ENCODE results near the gene SMAD7.

Gene SMAD7

DNA sequence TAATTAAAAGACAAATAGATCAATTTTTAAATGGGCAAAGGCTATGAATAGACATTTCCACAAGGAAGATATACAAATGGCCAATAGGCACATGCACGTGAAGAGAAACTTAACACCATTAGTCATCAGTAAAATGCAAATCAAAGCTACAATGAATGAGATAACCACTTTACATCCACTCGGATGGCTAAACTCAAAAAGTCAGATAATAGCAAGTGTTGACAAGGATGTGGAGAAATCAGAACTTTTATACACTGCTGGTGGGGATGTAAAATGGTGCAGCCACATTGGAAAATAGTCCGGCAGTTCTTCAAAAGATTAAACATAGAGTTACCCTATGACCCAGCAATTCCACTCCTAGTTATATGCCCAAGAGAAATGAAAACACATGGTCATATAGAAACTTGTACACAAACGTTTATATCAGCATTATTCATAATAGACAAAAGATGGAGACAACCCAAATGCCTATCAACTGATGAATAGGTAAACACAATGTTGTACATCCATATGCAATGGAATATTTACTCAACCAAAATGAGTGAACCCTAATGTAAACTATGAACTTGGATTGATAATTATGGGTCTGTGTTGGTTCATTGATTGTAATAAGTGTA, 51.1 kb downstream of the SMAD7 start:
- no peak overlapping the region for H3K4me3 ChIP-seq
- no peaks in the 10 kb centered on the region for H4K20me1 ChIP-seq
- no peak overlapping the region for H3K27ac ChIP-seq
- H3K9ac ChIP-seq = no peak overlapping the region
- H3K4me2 ChIP-seq = no peak overlapping the region; a peak in 1 of 22 replicates
- H3K27me3 ChIP-seq = no peaks in the 10 kb centered on the region
- peaks cover 31 to 89% (median 45%) of the 10 kb centered on the region in 10 experiments for H3K4me1 ChIP-seq
- no peak for TF ChIP-seq Cebpa-rat (IDR thresholded peaks at IDR 0.05)
- no peaks in the 10 kb centered on the region for H3K36me3 ChIP-seq
- H3K9me3 ChIP-seq (replicated peaks in 1 of 11) = peaks cover 7 to 25% (median 13%) of the 10 kb centered on the region in 11 experiments

DNA sequence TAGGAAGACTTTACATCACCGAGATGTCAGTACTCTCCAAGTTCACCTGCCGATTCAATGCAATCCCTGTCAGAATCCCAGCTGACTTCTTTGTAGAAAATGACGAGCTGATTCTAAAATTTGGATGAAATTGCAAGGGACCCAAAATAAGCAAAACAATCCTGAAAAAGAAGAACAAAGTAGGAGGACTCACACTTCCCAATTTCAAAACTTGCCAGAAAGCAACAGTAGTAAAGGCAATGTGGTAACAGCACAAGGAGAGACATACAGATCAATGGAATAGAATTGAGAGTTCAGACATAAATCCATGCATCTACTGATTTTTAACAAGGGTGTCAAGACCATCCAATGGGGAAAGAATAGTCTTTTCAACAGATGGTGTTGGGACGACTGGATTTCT, 52.2 kb downstream of the SMAD7 start:
- no peaks in the 10 kb centered on the region for H3K27me3 ChIP-seq
- TF ChIP-seq Cebpa-rat (IDR thresholded peaks at IDR 0.05) = no peak
- no peaks in the 10 kb centered on the region for H3K36me3 ChIP-seq
- peaks cover 41 to 86% (median 56%) of the 10 kb centered on the region in 10 experiments for H3K4me1 ChIP-seq
- H3K9ac ChIP-seq = no peak overlapping the region
- H4K20me1 ChIP-seq = no peaks in the 10 kb centered on the region
- H3K9me3 ChIP-seq (replicated peaks in 1 of 11) = peaks cover 0 to 14% (median 4%) of the 10 kb centered on the region in 11 experiments; a peak in 10 of 22 replicates
- no peak overlapping the region for H3K4me3 ChIP-seq
- peak overlapping the region in 5 of 11 experiments; percentile 12 to 93 (median 92); a peak in 9 of 22 replicates for H3K4me2 ChIP-seq
- H3K27ac ChIP-seq = peak overlapping the region in 1 of 11 experiments; percentile 27; a peak in 1 of 22 replicates

DNA sequence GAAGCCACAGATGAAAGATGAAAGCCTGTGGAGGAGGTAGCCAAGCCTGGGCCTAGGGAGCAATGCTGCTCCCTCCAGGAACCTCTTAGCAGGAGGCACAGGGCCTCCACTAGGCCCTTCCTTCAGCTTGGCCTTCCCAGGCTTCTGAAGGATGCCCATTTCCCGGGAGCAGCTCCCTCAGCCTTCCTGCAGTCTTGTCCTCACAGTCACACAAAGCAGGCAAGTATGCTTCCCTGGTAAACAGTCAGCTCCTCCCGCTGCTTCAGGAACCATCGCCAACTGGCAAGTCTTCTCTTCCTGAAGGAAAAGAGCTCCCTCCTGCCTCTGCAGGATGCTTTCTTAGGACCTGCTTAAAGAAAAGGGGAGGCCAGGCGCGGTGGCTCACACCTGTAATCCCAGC, 53.2 kb downstream of the SMAD7 start:
- Histone ChIP-seq H3K4me1 (peaks cover 48 to 76% (median 59%) of the 10 kb centered on the region in 10 experiments), H3K9ac (peak overlapping the region in 8 of 11 experiments; percentile 1 to 66 (median 40); a peak in 10 of 22 replicates), H3K4me3 (no peak overlapping the region), H3K27me3 (no peaks in the 10 kb centered on the region), H3K9me3 (replicated peaks in 1 of 11) (peaks cover 0 to 8% (median 0%) of the 10 kb centered on the region in 11 experiments; a peak in 2 of 22 replicates), H3K27ac (peak overlapping the region; percentile 19 to 81 (median 65); a peak in 19 of 22 replicates), H4K20me1 (no peaks in the 10 kb centered on the region), H3K4me2 (peak overlapping the region; percentile 60 to 93 (median 82)), H3K36me3 (no peaks in the 10 kb centered on the region)
- no peak for TF ChIP-seq Cebpa-rat (IDR thresholded peaks at IDR 0.05)

DNA sequence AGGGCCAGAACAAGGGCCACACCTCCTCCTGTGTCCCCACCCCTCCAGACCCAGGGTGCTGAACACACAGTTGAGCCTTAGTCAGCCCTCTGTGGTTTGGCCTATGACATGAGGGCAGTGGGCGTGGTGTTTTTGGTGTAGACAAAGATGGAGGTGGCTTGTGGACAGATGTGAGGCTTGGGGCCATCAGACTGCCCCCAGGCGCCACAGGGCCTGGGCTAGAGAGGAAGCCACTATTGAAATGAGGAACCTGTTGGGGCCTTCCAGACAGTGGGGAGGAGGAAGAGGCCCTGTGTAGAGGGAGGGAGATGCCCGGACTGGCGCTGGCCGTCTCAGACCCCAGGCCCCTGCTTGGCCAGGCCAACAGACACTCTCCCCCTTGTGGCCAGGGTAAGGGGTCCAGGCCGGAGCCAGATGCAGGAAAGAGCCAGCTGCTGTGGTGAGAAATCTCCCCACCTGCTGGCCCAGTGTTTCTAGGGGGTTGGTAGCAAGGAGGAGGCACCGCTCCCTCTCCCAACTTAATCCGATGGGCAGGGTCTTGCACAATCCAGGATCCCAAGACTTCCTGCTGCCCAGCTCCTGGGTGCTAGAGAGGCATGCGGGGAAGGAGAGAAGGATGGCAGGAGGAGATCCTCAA, 53.8 kb downstream of the SMAD7 start:
- Histone ChIP-seq H3K27ac (peak overlapping the region; percentile 47 to 81 (median 67); a peak in 21 of 22 replicates), H3K9me3 (replicated peaks in 1 of 11) (peaks cover 0 to 8% (median 0%) of the 10 kb centered on the region in 11 experiments; a peak in 2 of 22 replicates), H3K27me3 (no peaks in the 10 kb centered on the region), H3K9ac (peak overlapping the region in 9 of 11 experiments; percentile 3 to 66 (median 29); a peak in 11 of 22 replicates), H3K4me2 (peak overlapping the region; percentile 60 to 93 (median 82)), H3K4me1 (peaks cover 48 to 70% (median 63%) of the 10 kb centered on the region in 10 experiments), H4K20me1 (no peaks in the 10 kb centered on the region), H3K4me3 (peak overlapping the region in 2 of 10 experiments; percentile 4 to 29; a peak in 2 of 20 replicates), H3K36me3 (no peaks in the 10 kb centered on the region)
- peak in 1 of 11 experiments; percentile 6; a peak in 1 of 22 replicates for TF ChIP-seq Cebpa-rat (IDR thresholded peaks at IDR 0.05)

DNA sequence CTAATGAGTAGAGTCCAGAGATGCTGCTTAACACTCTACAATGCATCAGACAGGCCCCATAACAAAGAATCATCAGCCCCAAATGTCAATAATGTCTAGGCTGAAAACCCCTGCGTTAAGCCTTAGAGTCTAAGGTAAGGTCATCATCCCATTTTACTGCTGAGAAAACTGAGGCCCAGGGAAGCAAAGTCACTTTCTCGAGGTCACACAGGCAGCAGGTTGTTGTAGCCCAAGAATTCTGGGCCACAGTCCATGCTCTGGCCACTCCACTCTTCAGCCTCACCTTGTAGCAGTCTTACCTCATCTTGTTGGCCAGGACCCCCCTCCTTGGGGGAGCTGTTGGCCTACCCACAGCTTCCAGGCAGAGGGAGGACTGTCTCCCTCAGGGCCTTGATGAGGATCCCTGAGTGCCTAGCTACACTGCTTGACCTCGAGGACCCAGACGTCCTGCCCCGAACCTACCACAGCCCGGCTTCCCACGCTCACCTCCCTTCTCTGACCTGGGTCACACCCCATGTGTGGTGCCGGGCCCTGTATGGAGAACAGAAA, 54.4 kb downstream of the SMAD7 start:
- peak overlapping the region; percentile 60 to 93 (median 82) for H3K4me2 ChIP-seq
- H3K36me3 ChIP-seq = no peaks in the 10 kb centered on the region
- peak overlapping the region; percentile 47 to 81 (median 67) for H3K27ac ChIP-seq
- H3K27me3 ChIP-seq = no peaks in the 10 kb centered on the region
- H3K4me1 ChIP-seq = peaks cover 48 to 67% (median 63%) of the 10 kb centered on the region in 10 experiments
- H3K9me3 ChIP-seq (replicated peaks in 1 of 11) = peaks cover 0 to 8% (median 0%) of the 10 kb centered on the region in 11 experiments; a peak in 2 of 22 replicates
- no peaks in the 10 kb centered on the region for H4K20me1 ChIP-seq
- TF ChIP-seq Cebpa-rat (IDR thresholded peaks at IDR 0.05) = no peak
- H3K9ac ChIP-seq = peak overlapping the region in 8 of 11 experiments; percentile 23 to 66 (median 35); a peak in 11 of 22 replicates
- peak overlapping the region in 3 of 10 experiments; percentile 1 to 49 (median 29); a peak in 2 of 20 replicates for H3K4me3 ChIP-seq

DNA sequence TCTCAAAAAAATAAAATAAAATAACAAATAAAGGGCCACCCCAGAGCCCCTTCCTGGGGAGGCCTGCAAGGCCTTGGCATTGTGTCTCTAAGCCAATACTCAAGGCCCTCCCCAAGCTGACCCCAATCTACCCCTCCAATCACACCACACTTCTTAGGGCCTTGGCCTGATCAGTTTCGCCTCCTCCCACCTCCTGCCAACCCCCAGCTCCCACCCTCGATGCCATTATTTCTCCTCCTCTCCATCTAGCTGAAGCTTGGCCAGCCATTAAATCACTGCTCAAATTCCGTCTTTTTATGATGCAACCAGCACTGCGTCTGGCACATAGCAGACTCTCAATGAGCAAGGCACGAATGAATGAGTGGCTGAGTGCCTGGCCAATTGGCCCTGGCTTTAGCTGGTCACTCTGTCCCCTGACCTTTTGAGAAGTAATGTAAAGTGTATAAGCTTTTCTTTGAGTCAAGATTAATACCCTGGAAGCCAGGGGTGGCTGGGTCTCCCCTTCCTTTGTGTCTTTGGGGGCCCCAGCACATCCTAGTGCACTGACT, 55.9 kb downstream of the SMAD7 start:
- H3K9ac ChIP-seq = peak overlapping the region in 3 of 11 experiments; percentile 26 to 66 (median 61); a peak in 3 of 22 replicates
- peaks cover 48 to 67% (median 56%) of the 10 kb centered on the region in 10 experiments for H3K4me1 ChIP-seq
- TF ChIP-seq Cebpa-rat (IDR thresholded peaks at IDR 0.05) = no peak
- H3K27ac ChIP-seq = peak overlapping the region in 9 of 11 experiments; percentile 47 to 81 (median 67); a peak in 18 of 22 replicates
- H3K4me2 ChIP-seq = peak overlapping the region; percentile 60 to 93 (median 82)
- H3K27me3 ChIP-seq = no peaks in the 10 kb centered on the region
- no peaks in the 10 kb centered on the region for H3K36me3 ChIP-seq
- no peaks in the 10 kb centered on the region for H4K20me1 ChIP-seq
- H3K9me3 ChIP-seq (replicated peaks in 1 of 11) = peaks cover 0 to 8% (median 0%) of the 10 kb centered on the region in 11 experiments; a peak in 2 of 22 replicates
- no peak overlapping the region for H3K4me3 ChIP-seq

DNA sequence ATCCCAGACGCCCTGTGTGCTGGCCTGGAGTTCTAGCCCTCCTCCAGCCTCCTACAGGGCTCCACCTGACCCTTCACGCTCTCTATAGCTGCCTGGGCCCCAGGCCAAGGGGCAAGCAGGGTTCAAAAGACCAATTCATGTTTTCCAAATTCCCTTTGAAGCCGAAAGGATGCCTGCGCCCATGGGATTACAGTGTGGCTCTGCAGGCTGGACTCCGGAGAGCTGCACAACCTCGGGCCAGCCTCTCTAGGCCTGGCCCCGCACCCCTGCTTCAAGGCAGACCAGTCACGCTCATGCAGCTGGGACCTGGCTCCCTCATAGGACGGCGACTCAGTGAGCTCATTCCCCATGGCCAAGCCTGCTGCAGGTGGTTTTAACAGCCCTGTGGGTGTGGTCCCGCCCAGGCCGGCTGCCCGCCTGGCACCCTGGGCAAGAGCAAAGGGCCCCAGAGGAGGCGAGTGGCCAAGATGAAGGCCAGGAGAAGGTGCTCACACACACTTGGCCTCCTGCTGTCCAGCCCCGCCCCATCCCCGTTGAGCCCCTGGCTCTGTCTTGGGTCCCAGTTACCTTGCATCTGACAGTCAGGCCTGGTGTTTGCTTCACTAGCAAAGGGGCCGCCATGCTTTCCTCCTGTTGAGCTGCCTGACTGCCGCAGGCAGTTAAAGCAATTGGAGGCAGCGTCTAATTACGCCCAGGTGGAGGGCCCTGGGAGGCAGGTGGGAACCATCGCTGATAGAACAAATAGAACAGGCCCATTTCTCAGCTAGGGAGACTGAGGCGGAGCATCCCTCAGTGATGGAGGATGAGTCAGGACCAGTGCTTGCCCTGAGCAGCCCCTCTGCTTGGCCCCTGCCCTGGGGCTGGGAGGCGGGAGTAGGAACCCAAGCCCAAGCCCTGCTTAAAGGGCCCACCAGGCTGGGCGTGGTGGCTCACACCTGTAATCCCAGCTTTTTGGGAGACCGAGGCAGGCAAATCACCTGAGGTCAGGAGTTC, 56.9 kb downstream of the SMAD7 start:
- peak overlapping the region in 4 of 11 experiments; percentile 1 to 34 (median 16); a peak in 4 of 22 replicates for H3K27ac ChIP-seq
- no peaks in the 10 kb centered on the region for H3K36me3 ChIP-seq
- no peaks in the 10 kb centered on the region for H3K27me3 ChIP-seq
- H3K4me2 ChIP-seq = peak overlapping the region in 9 of 11 experiments; percentile 27 to 90 (median 51); a peak in 15 of 22 replicates
- H3K9me3 ChIP-seq (replicated peaks in 1 of 11) = no peaks in the 10 kb centered on the region
- TF ChIP-seq Cebpa-rat (IDR thresholded peaks at IDR 0.05) = no peak
- H3K4me3 ChIP-seq = no peak overlapping the region
- H3K4me1 ChIP-seq = peaks cover 44 to 73% (median 60%) of the 10 kb centered on the region in 10 experiments
- peak overlapping the region in 1 of 11 experiments; percentile 26; a peak in 2 of 22 replicates for H3K9ac ChIP-seq
- no peaks in the 10 kb centered on the region for H4K20me1 ChIP-seq

All from BLaER1 treated with 17β-estradiol and CSF1 and Interleukin-3, amounts not matched to agents 10 nM and 100 nM (cell line).